RWPE1 (cell line): ENCODE measurements around the gene PDGFB.
A peak's percentile ranks its signal among the peaks of the same experiment; 100 is the strongest.

Experiments
- CTCF ChIA-PET: fragments of 350-600 bp; sonication (Branson Sonifier 250); formaldehyde crosslinking; extraction: SDS; loops from one replicate; lab custom pipeline; 2021; lab: Yijun Ruan, JAX
- POLR2A ChIA-PET: fragments of 400-600 bp; formaldehyde crosslinking; extraction: SDS; loops from one replicate; lab custom pipeline; 2020; ENCODE audit warnings: antibody characterized with exemption; ENCODE audit not compliant: low non-redundant PET; lab: Yijun Ruan, JAX
- DNase-seq: peaks from one replicate; pipeline ENCODE4 v3.0.0; 2012; ENCODE audit warnings: low spot score
- H3K27ac ChIP-seq: fragments of 450-650 bp; 2 replicates; pipeline ENCODE4 v1.5.1; 2017
- CTCF ChIP-seq: fragments of 450-650 bp; conservative IDR thresholded peaks from 2 replicates; pipeline ENCODE4 v1.5.1; 2017; ENCODE audit warnings: low read depth, mild to moderate bottlenecking

The PDGFB gene

GRCh38 chr22:39252461-39253434, 8.0 kb upstream of the PDGFB start:
- no peak for TF ChIP-seq CTCF
- DNase-seq = no peak
- H3K27ac ChIP-seq = peak overlapping the region; percentile 84
- ChIA-PET POLR2A (no interaction called here), CTCF (interaction anchor here (0.6 to 1.3 kb wide), 4 partner anchors 29 to 349 kb away, joined by 3 to 4 read pairs (median 3); no protein-coding TSS in a partner anchor)

GRCh38 chr22:39251762-39252460, 7.1 kb upstream of the PDGFB start:
- POLR2A ChIA-PET = no interaction called here

GRCh38 chr22:39250838-39251237, 6.1 kb upstream of the PDGFB start:
- H3K27ac ChIP-seq = peak overlapping the region; percentile 16; the same call in 1 of the 2 replicates
- DNase-seq = no peak
- no peak for TF ChIP-seq CTCF
- CTCF ChIA-PET = no interaction called here
- POLR2A ChIA-PET = no interaction called here

More at GRCh38 chr22:39251762-39252460, 7.1 kb upstream of the PDGFB start:
- H3K27ac ChIP-seq = peak overlapping the region; percentile 84; the same call in 1 of the 2 replicates
- no peak for TF ChIP-seq CTCF
- CTCF ChIA-PET = interaction anchor here (0.6 to 1.3 kb wide), 3 partner anchors 29 to 350 kb away, joined by 3 read pairs; no protein-coding TSS in a partner anchor
- no peak for DNase-seq

- peak overlapping the region; percentile 16 for H3K27ac ChIP-seq
- TF ChIP-seq CTCF = no peak
- ChIA-PET CTCF (interaction anchor here (0.5 kb wide), 1 partner anchor 40 kb away, joined by 3 read pairs; no protein-coding TSS in a partner anchor), POLR2A (no interaction called here)
- no peak for DNase-seq
These were observed 5.3 kb upstream of the PDGFB start for GRCh38 chr22:39250131-39250530.

GRCh38 chr22:39249086-39249704, 4.4 kb upstream of the PDGFB start:
- ChIA-PET CTCF (interaction anchor here (0.6 kb wide), 1 partner anchor 65 kb away, joined by 3 read pairs; no protein-coding TSS in a partner anchor), POLR2A (no interaction called here)
- no peak for TF ChIP-seq CTCF
- H3K27ac ChIP-seq = peak overlapping the region; percentile 67
- DNase-seq = no peak

- ChIA-PET POLR2A (no interaction called here), CTCF (no interaction called here)
- no peak for TF ChIP-seq CTCF
- peak overlapping the region; percentile 67 for H3K27ac ChIP-seq
- no peak for DNase-seq
These were observed 3.5 kb upstream of the PDGFB start for GRCh38 chr22:39248254-39248653.
